SK-N-SH (cell line): ENCODE results near the gene OPA1. TPM values are rescaled to one million over a fixed set of nuclear protein-coding genes. Genes with fewer than 3 reads are reported as not detected.

Experiments used
- CTCF ChIA-PET: fragments of 300-600, 350-600 bp; formaldehyde crosslinking; extraction: SDS; loops from one replicate; lab custom pipeline; 2021; lab: Yijun Ruan, JAX
- POLR2A ChIA-PET: fragments of 350-600 bp; sonication (Branson Sonifier 250); formaldehyde crosslinking; extraction: SDS; loops from one replicate; lab custom pipeline; 2020; ENCODE audit warnings: antibody characterized with exemption, inconsistent platforms; lab: Yijun Ruan, JAX
- DNase-seq: peaks from one replicate; pipeline ENCODE4 v3.0.0; 2012
- H2AFZ ChIP-seq: fragments of 200-600 bp; sonication (generic); 2 replicates; pipeline ENCODE4 v1.8.1; 2016; ENCODE audit warnings: antibody characterized with exemption, mild to moderate bottlenecking, low read depth
- H3F3A ChIP-seq: fragments of 200-600 bp; sonication (generic); replicated peaks from 2 replicates; pipeline ENCODE3; 2016; ENCODE audit warnings: antibody characterized with exemption, mild to moderate bottlenecking; ENCODE audit not compliant: insufficient read depth
- H3K27ac ChIP-seq, 2 experiments: fragments of 200-500 bp in 1 of 2; fragments of 200-600 bp in 1 of 2; sonication (Bioruptor generic) in 1 of 2; sonication (generic), shearing (Covaris generic) in 1 of 2; 2 replicates each; pipeline versions ENCODE4 v1.5.1 to v1.6.1; 2014 to 2016; ENCODE audit warnings: low read depth in 2 of 2, inconsistent platforms in 1 of 2, low read length in 1 of 2, mild to moderate bottlenecking in 1 of 2, mixed read lengths in 1 of 2
- H3K27me3 ChIP-seq: fragments of 200-600 bp; sonication (generic), shearing (Covaris generic); 2 replicates; pipeline ENCODE4 v1.6.1; 2016; ENCODE audit warnings: mixed run types; ENCODE audit not compliant: insufficient read depth
- H3K36me3 ChIP-seq, 2 experiments: fragments of 200-500 bp in 1 of 2; fragments of 200-600 bp in 1 of 2; sonication (Bioruptor generic) in 1 of 2; sonication (generic) in 1 of 2; replicated peaks in 1 of 2; 2 replicates each; pipeline versions ENCODE3 to v1.5.1; 2014 to 2016; ENCODE audit warnings: low read length in 1 of 2, mild to moderate bottlenecking in 1 of 2; ENCODE audit not compliant: insufficient read depth in 2 of 2, control insufficient read depth in 1 of 2
- H3K4me1 ChIP-seq, 2 experiments: fragments of 200-500 bp in 1 of 2; fragments of 200-600 bp in 1 of 2; sonication (Bioruptor generic) in 1 of 2; sonication (generic), shearing (Covaris generic) in 1 of 2; 2 replicates each; pipeline versions ENCODE4 v1.5.1 to v1.6.1; 2014 to 2016; ENCODE audit warnings: low read depth in 1 of 2, low read length in 1 of 2, mixed run types in 1 of 2; ENCODE audit not compliant: insufficient read depth in 2 of 2, control insufficient read depth in 1 of 2
- H3K4me2 ChIP-seq: fragments of 200-600 bp; sonication (generic), shearing (Covaris generic); 2 replicates; pipeline ENCODE4 v1.6.1; 2017; ENCODE audit warnings: mixed run types
- H3K4me3 ChIP-seq, 2 experiments: fragments of 200-500 bp in 1 of 2; fragments of 200-600 bp in 1 of 2; sonication (Bioruptor generic) in 1 of 2; sonication (generic), shearing (Covaris generic) in 1 of 2; 2 replicates each; pipeline versions ENCODE4 v1.5.1 to v1.8.1; 2014 to 2016; ENCODE audit warnings: low read depth in 2 of 2, inconsistent platforms in 1 of 2, low read length in 1 of 2, mild to moderate bottlenecking in 1 of 2, mixed read lengths in 1 of 2, moderate library complexity in 1 of 2
- H3K79me2 ChIP-seq: fragments of 200-600 bp; sonication (generic); 2 replicates; pipeline ENCODE4 v1.8.1; 2017; ENCODE audit warnings: mild to moderate bottlenecking; ENCODE audit not compliant: insufficient read depth
- H3K9ac ChIP-seq: fragments of 200-600 bp; sonication (generic); 2 replicates; pipeline ENCODE4 v1.6.1; 2017; ENCODE audit warnings: mixed run types
- H3K9me2 ChIP-seq: fragments of 200-600 bp; sonication (generic); 2 replicates; pipeline ENCODE4 v1.6.1; 2017; ENCODE audit warnings: mixed run types
- H3K9me3 ChIP-seq: fragments of 200-600 bp; sonication (generic); 2 replicates; pipeline ENCODE4 v1.6.1; 2017; ENCODE audit warnings: mixed run types, mild to moderate bottlenecking, moderate library complexity
- H4K20me1 ChIP-seq: fragments of 200-600 bp; sonication (generic); 2 replicates; pipeline ENCODE4 v1.6.1; 2017; ENCODE audit warnings: mild to moderate bottlenecking, mixed run types; ENCODE audit not compliant: insufficient read depth
- CHD2 ChIP-seq: fragments of 150-350 bp; IDR thresholded peaks from 2 replicates; pipeline ENCODE4 v1.6.1; 2018; ENCODE audit warnings: low read length; ENCODE audit not compliant: partially characterized antibody
- ELF1 ChIP-seq: IDR thresholded peaks from 2 replicates; pipeline ENCODE4 v1.4.0; 2012
- EP300 ChIP-seq, 2 experiments: IDR thresholded peaks; 2 replicates each; pipeline versions ENCODE4 v1.4.0 to v1.6.1; 2012; ENCODE audit warnings: borderline replicate concordance in 1 of 2, low read depth in 1 of 2, low read length in 1 of 2
- FOSL2 ChIP-seq: IDR thresholded peaks from 2 replicates; pipeline ENCODE4 v1.4.0; 2012; ENCODE audit warnings: low read depth, mild to moderate bottlenecking, moderate library complexity, borderline replicate concordance
- FOXJ3 ChIP-seq: sonication (generic); formaldehyde crosslinking; IDR thresholded peaks from 2 replicates; pipeline ENCODE4 v1.5.1; 2020; ENCODE audit warnings: mild to moderate bottlenecking, missing genetic modification reagents
- GABPA ChIP-seq: IDR thresholded peaks from 2 replicates; pipeline ENCODE4 v1.4.0; 2012; ENCODE audit warnings: low read depth, mild to moderate bottlenecking
- GATA2 ChIP-seq: sonication (generic); formaldehyde crosslinking; IDR thresholded peaks from 2 replicates; pipeline ENCODE4 v1.5.0; 2020; ENCODE audit warnings: mild to moderate bottlenecking, missing genetic modification reagents
- MAX ChIP-seq: IDR thresholded peaks from 2 replicates; pipeline ENCODE4 v1.4.0; 2012; ENCODE audit warnings: low read depth
- MXI1 ChIP-seq: IDR thresholded peaks from 2 replicates; pipeline ENCODE4 v1.6.1; 2012; ENCODE audit warnings: mild to moderate bottlenecking, low read depth, low read length, improper control_type of control experiment
- NFIC ChIP-seq: IDR thresholded peaks from 2 replicates; pipeline ENCODE4 v1.4.0; 2012; ENCODE audit warnings: borderline replicate concordance
- POLR2AphosphoS5 ChIP-seq: IDR thresholded peaks from 2 replicates; pipeline ENCODE4 v1.6.1; 2012; ENCODE audit warnings: low read depth, low read length
- RAD21 ChIP-seq: IDR thresholded peaks from 2 replicates; pipeline ENCODE4 v1.6.1; 2012; ENCODE audit warnings: mild to moderate bottlenecking, low read length
- RCOR1 ChIP-seq: fragments of 150-350 bp; IDR thresholded peaks from 2 replicates; pipeline ENCODE4 v1.6.1; 2017; ENCODE audit warnings: antibody characterized with exemption, low read length
- RFX5 ChIP-seq: IDR thresholded peaks from 2 replicates; pipeline ENCODE4 v1.6.1; 2012; ENCODE audit warnings: mild to moderate bottlenecking, improper control_type of control experiment, low read length
- RXRA ChIP-seq: IDR thresholded peaks from 2 replicates; pipeline ENCODE4 v1.4.0; 2012; ENCODE audit warnings: low read depth, mild to moderate bottlenecking, borderline replicate concordance
- TCF12 ChIP-seq: IDR thresholded peaks from 2 replicates; pipeline ENCODE4 v1.4.0; 2012
- TEAD4 ChIP-seq: IDR thresholded peaks from 2 replicates; pipeline ENCODE4 v1.4.0; 2012; ENCODE audit warnings: mild to moderate bottlenecking, borderline replicate concordance; ENCODE audit not compliant: insufficient read depth
- WGBS: methylation state at CpG from one replicate; pipeline ENCODE4 v1.1.6; 2017; ENCODE audit warnings: low lambda C conversion rate; 5-methylcytosine and 5-hydroxymethylcytosine counted together
- polyA plus RNA-seq, 3 experiments: library from polyadenylated mRNA; depleted of rRNA; stranded (reverse); fragments of >200 nt; gene quantifications; 2 replicates each; pipeline ENCODE4 v1.2.3, GENCODE V29; 2012
- small RNA-seq, 7 experiments: library from RNA; depleted of rRNA; stranded (forward); fragments of <200 nt; gene quantifications; one replicate each; pipeline ENCODE3, GENCODE V24; 2012

Gene OPA1
- polyA plus RNA-seq, 1 of the 3 experiments (the other 2 are of a cell fraction), result 11.4 TPM

GRCh38 chr3:193744822-193745684 is 152.0 kb downstream of the OPA1 start:
- no peaks in the 10 kb centered on the region for H3K36me3 ChIP-seq
- no peaks in the 10 kb centered on the region for H3K9me3 ChIP-seq
- POLR2A ChIA-PET, result no interaction called here
- DNase-seq, result peak; percentile 76
- H3F3A ChIP-seq, result no peaks in the 10 kb centered on the region
- H3K27ac ChIP-seq, result peak overlapping the region in 1 of 2 experiments; percentile 89; a peak in 2 of 4 replicates
- H3K79me2 ChIP-seq, result no peaks in the 10 kb centered on the region
- WGBS, result 53% methylated on average over 7 of the region's 9 CpGs
- no peaks in the 10 kb centered on the region for H4K20me1 ChIP-seq
- TF ChIP-seq ELF1, result no peak
- no peak for TF ChIP-seq TEAD4
- TF ChIP-seq RCOR1, result peak; percentile 100
- no peak for TF ChIP-seq NFIC
- TF ChIP-seq MAX, result no peak
- TF ChIP-seq POLR2AphosphoS5, result 0 out of 2 replicates have a peak, but pooled peaks have one; percentile 48
- peak; percentile 43 for TF ChIP-seq RAD21
- peak in 1 of 2 experiments; percentile 97; a peak in 2 of 4 replicates for TF ChIP-seq EP300 (IDR thresholded peaks at IDR 0.05; ENCODE audit: borderline replicate concordance in 1 of 2, low read depth in 1 of 2, low read length in 1 of 2)
- peak; percentile 52; the same call in 1 of the 2 replicates for TF ChIP-seq MXI1
- TF ChIP-seq GABPA, result no peak
- TF ChIP-seq FOSL2, result no peak
- peak; percentile 62; the same call in 1 of the 2 replicates for TF ChIP-seq TCF12
- no peak for TF ChIP-seq RXRA
- peak; percentile 97 for TF ChIP-seq FOXJ3 (CRISPR knock-in tag)
- TF ChIP-seq CHD2, result peak; percentile 95
- peak; percentile 99 for TF ChIP-seq GATA2 (CRISPR knock-in tag)
- peak; percentile 27; the same call in 1 of the 2 replicates for TF ChIP-seq RFX5
- no peaks in the 10 kb centered on the region for H3K27me3 ChIP-seq
- CTCF ChIA-PET, result interaction anchor here (0.8 to 2.7 kb wide), 8 partner anchors 9 to 571 kb away, joined by 3 to 13 read pairs (median 4); no protein-coding TSS in a partner anchor
- H2AFZ ChIP-seq, result no peak overlapping the region
- no peaks in the 10 kb centered on the region for H3K9me2 ChIP-seq
- no peak overlapping the region for H3K4me2 ChIP-seq
- H3K9ac ChIP-seq, result no peak overlapping the region
- no peak overlapping the region; a peak in 1 of 4 replicates for H3K4me3 ChIP-seq
- peaks cover 0 to 23% of the 10 kb centered on the region in 2 experiments; a peak in 3 of 4 replicates for H3K4me1 ChIP-seq

- H3K36me3 ChIP-seq, result no peaks in the 10 kb centered on the region
- peak overlapping the region in 1 of 2 experiments; percentile 7; a peak in 1 of 4 replicates for H3K27ac ChIP-seq
- no peaks in the 10 kb centered on the region for H3K9me2 ChIP-seq
- WGBS, result 67% methylated on average over 5 of the region's 5 CpGs
- no peaks in the 10 kb centered on the region for H3K79me2 ChIP-seq
- H3K4me2 ChIP-seq, result no peak overlapping the region
- no peak overlapping the region for H2AFZ ChIP-seq
- no peak overlapping the region for H3K4me3 ChIP-seq
- H3F3A ChIP-seq, result no peaks in the 10 kb centered on the region
- POLR2A ChIA-PET, result no interaction called here
- peaks cover 8% of the 10 kb centered on the region; the same call in 1 of the 2 replicates for H3K9me3 ChIP-seq
- H4K20me1 ChIP-seq, result no peaks in the 10 kb centered on the region
- DNase-seq, result peak; percentile 36
- TF ChIP-seq RCOR1 (peak; percentile 50; the same call in 1 of the 2 replicates), NFIC (no peak), EP300 (IDR thresholded peaks at IDR 0.05; ENCODE audit: borderline replicate concordance in 1 of 2, low read depth in 1 of 2, low read length in 1 of 2) (peak in 1 of 2 experiments; percentile 75; a peak in 2 of 4 replicates), GABPA (no peak), TCF12 (0 out of 2 replicates have a peak, but pooled peaks have one; percentile 6)
- TF ChIP-seq, all 33 proteins: peak for 3
- peaks cover 0 to 23% of the 10 kb centered on the region in 2 experiments; a peak in 3 of 4 replicates for H3K4me1 ChIP-seq
- H3K9ac ChIP-seq, result no peak overlapping the region
- CTCF ChIA-PET, result interaction anchor here (0.9 to 2.7 kb wide), 3 partner anchors 17 to 391 kb away, joined by 4 to 13 read pairs (median 4); no protein-coding TSS in a partner anchor
- no peaks in the 10 kb centered on the region for H3K27me3 ChIP-seq
These were observed 153.8 kb downstream of the OPA1 start for GRCh38 chr3:193746832-193747231.

Small RNAs within 50 kb of the gene (small RNA-seq; reads per million reads assigned to genes)
- 0 reads per million in 7 experiments for gene RF00019
- 0 reads per million in 7 experiments for gene RN7SL447P

Other genes starting within 250 kb of the OPA1 start
- gene ATP13A5, start 214.5 kb upstream of the OPA1 start, polyA plus RNA-seq (2012; rRNA removed), result not detected in 2 replicates
- 0.02 and 0.03 TPM in 2 replicates for gene ATP13A4, start 38.3 kb upstream of the OPA1 start, polyA plus RNA-seq (2012; rRNA removed)